HT1080 (cell line): ENCODE data around the gene PIGU. TPM values are rescaled to one million over a fixed set of nuclear protein-coding genes. Genes with fewer than 3 reads are reported as not detected.
A peak's percentile ranks its signal among the peaks of the same experiment; 100 is the strongest.
"Not testable (repeated sequence)": the region's sequence is repeated elsewhere in the genome, so short reads cannot be mapped to it uniquely, and the experiment has no call there.

Experiments used
- DNase-seq: peaks from one replicate; pipeline ENCODE4 v3.0.0-alpha.2; 2015; ENCODE audit warnings: low read depth
- total RNA-seq: library from RNA; depleted of rRNA; stranded (reverse); fragments of >200 nt; shearing (Covaris generic); gene quantifications from 2 replicates; pipeline ENCODE4 v1.2.3, GENCODE V29; 2014

Gene PIGU
- total RNA-seq, 1 experiment from 2014 or later, result 20.8 TPM

- DNase-seq, result no peak
These were observed 52.3 kb downstream of the PIGU start for GRCh38 chr20:34624629-34625028.

GRCh38 chr20:34622821-34623451 is 54.0 kb downstream of the PIGU start:
- DNase-seq, result no peak

GRCh38 chr20:34621383-34622367 is 55.2 kb downstream of the PIGU start:
- no peak for DNase-seq

DNA sequence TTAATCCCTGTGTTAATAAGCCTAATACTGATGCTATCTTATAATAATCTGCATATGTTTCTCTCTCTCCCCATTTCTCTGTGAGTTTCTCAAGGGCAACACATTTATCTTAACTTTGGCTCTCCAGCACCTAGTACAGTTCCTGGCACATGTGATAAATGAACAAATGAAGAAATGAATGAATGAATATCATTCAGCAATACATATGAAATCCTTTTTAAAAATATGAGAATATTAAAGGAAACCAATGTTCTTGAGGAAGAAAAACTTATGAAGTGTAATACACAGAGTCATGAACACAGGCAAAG is 55.9 kb downstream of the PIGU start:
- no peak for DNase-seq

- no peak for DNase-seq
These were observed 58.2 kb downstream of the PIGU start for GRCh38 chr20:34618676-34619075.

DNA sequence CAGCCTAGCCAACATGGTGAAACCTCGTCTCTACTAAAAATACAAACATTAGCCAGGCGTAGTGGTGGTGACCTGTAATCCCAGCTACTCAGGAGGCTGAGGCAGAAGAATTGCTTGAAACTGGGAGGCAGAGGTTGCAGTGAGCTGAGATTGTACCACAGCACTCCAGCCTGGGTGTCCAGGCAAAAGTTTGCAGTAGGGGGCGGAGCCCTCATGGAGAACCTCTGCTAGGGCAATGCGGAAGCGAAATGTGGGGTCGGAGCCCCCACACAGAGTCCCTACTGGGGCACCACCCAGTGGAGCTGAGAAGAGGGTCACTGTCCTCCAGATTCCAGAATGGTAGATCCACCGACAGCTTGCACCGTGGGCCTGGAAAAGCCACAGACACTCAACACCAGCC is 60.0 kb downstream of the PIGU start:
- not testable (repeated sequence) for DNase-seq

DNA sequence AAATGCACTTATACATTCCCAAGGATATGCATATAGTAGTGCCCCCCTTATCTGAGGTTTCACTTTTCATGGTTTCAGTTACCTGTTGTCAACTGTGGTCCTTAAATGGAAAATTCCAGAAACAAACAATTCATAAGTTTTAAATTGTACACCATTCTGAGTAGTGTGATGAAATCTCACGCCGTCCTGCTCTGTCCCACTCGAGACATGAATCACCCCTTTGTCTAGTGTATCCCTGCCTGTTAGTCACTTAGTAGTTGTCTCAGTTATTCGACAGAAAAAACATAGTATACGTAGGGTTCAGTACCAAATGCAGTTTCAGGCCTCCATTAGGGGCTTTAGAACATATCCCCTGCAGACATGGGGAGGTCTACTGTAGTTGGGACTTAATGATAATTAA is 61.4 kb downstream of the PIGU start:
- no peak for DNase-seq

GRCh38 chr20:34611976-34612375 is 64.9 kb downstream of the PIGU start:
- not testable (repeated sequence) for DNase-seq

- DNase-seq, result no peak
These were observed 69.8 kb downstream of the PIGU start for GRCh38 chr20:34607066-34607465.

GRCh38 chr20:34604980-34605788 is 71.7 kb downstream of the PIGU start:
- DNase-seq, result peak; percentile 18

DNA sequence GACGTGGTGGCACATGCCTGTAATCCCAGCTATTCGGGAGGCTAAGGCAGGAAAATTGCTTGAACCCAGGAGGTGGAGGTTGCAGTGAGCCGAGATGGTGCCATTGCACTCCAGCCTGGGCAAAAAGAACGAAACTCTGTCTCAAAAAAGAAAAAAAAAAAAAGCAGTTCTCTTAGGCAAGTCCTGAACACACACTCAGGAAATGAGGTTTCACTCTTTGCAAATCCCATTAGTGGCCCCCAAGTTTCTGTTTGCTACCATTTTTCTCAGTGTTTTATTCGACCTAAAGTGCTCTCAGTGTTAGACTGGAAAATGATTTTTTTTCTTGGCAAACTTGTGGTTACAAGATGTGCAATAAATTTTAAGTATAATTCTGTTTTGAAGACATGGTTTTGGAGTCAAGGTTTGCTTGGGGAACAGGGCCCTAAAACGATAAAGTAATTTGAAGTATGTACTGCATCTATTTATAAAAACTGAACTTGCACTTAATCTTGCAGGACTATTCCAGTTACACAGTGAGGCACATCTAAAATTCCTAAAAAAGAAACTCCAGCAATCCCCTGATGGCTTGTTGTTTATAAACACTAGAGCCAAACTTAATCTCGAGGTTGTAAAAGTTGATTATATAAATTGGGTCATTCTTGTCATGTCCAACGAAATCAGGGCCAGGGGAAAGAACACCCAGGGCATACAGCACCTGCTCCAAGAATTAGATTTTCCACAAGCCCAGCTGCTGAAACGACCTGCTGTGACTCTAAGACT is 75.8 kb downstream of the PIGU start:
- DNase-seq, result no peak

DNA sequence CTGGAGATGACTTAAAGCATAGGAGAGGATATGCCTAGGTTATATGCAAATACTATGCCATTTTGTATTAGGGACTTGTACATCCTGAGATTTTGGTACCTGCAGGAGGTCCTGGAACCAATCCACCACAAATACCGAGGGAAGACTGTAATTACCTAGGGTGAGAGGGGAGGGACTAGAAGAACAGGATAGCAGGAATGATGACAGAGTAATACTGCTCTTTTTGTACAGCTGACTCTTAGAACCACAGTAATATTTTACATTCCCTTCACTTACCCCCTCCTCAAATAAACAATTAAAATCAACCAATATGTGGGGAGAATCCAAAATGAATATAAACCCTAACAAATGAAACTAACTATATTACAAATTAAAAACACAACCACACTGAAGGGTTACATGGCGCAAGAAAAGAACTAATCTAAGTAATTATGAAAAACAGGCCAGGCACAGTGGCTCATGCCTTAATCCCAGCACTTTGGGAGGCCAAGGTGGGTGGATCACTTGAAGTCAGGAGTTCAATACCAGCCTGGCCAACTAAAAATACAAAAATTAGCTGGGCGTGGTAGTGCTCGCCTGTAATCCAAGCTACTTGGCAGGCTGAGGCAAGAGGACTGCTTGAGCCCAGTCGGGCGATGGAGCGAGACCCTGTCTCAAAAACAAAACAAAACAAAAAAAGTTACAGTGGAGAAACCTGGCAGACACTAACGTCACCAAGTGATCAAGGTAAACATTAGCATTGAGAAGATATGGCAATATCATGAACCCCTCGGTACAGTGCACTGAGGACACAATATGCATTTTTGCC is 81.3 kb downstream of the PIGU start:
- no peak for DNase-seq

DNA sequence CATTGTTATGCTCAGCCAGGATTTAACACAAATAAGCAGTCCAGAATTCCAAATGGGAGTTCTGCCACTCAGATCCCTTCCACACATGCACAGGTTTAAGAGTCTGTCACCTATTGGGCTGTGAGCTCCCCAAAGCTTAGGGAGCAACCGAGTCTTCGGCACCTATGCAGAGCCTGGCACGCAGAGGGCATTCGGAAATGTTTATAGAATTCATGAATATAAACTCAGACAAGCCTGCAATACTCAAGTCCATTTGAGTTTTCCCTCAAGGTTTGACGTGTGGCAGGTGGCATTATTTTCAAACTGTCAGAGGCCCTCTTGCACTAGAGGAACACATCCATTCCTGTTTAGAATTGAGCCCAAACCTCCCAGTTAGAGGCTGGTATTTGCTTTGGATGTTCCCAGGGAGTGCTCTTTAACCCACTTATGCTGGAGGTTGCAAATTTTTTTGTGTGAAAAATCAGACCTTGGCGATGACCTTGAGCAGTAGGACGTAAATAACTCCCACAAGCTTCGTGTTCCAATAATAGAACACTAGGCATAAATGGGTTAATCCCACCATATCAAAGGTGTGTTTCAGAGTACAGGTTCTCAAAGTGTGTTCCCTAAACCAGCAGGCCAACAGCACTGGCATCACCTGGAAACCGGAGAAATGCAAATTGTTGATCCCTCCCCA is 90.3 kb downstream of the PIGU start:
- DNase-seq, result no peak

DNA sequence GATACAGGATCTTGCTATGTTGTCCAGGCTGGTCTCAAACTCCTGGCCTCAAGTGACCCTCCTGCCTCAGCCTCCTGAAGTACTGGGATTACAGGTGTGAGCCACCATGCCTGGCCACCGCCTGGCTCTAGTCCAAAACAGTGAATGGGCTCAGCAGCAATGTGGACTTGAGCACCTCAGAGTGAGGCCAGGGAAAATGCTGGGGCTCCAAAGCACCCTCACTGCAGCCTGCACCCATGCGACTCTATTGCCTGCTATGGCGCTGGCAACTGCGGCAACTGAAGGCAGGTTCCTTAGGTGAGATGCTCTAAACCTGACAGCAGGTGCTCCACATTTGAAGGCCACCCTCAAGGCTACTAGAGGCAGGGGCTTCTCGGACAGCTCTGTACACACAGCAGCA is 91.9 kb downstream of the PIGU start:
- DNase-seq, result no peak

- DNase-seq, result no peak
These were observed 93.3 kb downstream of the PIGU start for GRCh38 chr20:34583544-34583943.

GRCh38 chr20:34582911-34583310 is 94.0 kb downstream of the PIGU start:
- DNase-seq, result no peak

DNA sequence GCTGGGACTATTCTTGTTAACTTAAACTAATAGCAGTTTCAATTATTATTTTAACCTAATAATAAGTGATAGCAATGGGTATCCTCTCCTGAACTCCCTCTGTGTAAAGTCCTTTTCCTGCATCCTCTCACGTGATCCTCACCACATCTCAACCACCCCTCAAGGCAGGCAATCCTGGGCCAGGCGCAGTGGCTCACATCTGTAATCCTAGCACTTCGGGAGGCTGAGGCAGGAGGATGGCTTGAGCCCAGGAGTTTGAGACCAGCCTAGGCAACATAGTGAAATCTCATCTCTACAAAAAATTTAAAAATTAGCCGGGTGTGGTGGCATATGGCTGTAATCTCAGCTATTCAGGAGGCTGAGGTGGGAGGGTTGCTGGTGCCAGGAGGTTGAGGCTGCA is 94.7 kb downstream of the PIGU start:
- no peak for DNase-seq

- peak; percentile 11 for DNase-seq
These were observed 95.3 kb downstream of the PIGU start for GRCh38 chr20:34581341-34582184.
